ENCODE data around the gene SND1. TPM values are rescaled to one million over a fixed set of nuclear protein-coding genes. Genes with fewer than 3 reads are reported as not detected.

Gene SND1
- total RNA-seq, 1 donor from 2014 or later, result 165 TPM

DNA sequence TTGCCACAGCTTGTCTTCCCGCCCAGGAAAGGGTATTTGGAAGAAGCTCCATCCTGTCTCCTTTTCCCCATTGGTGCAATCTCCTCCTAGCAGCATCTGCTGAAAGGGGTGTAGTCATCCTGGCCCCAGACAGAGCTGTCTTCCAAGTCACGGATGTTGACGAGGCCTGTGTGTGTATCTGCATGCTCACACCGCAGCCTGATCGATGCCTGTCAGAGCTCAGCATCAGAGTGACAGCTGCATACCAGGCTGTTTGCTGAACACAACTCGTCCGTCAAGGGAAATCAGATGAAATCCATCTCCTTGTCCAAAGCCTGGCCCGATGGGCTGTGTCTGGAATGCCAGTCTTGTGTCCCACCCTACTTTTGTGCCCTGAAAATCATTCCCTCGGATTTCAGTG is 400.4 kb downstream of the SND1 start:
- peaks cover 54% of the 10 kb centered on the region for H3K4me1 Mint-ChIP-seq (ENCODE audit: low read depth, unreplicated experiment)

DNA sequence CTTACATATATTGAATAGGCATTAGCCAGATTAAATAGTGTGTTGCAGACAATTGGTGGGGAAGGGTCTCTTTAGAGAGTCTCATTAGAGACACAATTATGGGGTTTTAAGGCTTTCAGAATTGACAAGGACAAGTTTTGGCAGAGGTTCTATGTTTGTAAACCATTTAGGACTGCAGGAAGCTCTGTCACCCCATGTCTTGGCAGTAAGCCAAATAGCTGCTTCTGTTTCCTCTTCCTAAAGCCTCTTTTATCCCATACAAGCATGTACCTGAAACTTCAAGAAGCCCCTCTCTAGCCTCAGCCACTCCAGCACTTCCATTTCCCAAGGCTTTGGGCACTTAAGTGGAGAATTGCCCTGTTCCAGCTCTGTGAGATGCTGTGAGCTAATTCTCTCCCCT is 401.0 kb downstream of the SND1 start:
- H3K4me1 Mint-ChIP-seq (ENCODE audit: low read depth, unreplicated experiment), result peaks cover 53% of the 10 kb centered on the region
- TF ChIP-seq, protein P1, sequence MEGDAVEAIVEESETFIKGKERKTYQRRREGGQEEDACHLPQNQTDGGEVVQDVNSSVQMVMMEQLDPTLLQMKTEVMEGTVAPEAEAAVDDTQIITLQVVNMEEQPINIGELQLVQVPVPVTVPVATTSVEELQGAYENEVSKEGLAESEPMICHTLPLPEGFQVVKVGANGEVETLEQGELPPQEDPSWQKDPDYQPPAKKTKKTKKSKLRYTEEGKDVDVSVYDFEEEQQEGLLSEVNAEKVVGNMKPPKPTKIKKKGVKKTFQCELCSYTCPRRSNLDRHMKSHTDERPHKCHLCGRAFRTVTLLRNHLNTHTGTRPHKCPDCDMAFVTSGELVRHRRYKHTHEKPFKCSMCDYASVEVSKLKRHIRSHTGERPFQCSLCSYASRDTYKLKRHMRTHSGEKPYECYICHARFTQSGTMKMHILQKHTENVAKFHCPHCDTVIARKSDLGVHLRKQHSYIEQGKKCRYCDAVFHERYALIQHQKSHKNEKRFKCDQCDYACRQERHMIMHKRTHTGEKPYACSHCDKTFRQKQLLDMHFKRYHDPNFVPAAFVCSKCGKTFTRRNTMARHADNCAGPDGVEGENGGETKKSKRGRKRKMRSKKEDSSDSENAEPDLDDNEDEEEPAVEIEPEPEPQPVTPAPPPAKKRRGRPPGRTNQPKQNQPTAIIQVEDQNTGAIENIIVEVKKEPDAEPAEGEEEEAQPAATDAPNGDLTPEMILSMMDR (IDR thresholded peaks at IDR 0.05; ENCODE audit: partially characterized antibody, unreplicated experiment), result no peak
- H3K9me3 Mint-ChIP-seq (ENCODE audit: unreplicated experiment), result peaks cover 23% of the 10 kb centered on the region
- peaks cover 17% of the 10 kb centered on the region for H3K27me3 Mint-ChIP-seq (ENCODE audit: unreplicated experiment)
- H3K27ac Mint-ChIP-seq (ENCODE audit: unreplicated experiment), result no peak overlapping the region
- DNase-seq, result no peak
- peak overlapping the region; percentile 50 for H3K4me3 Mint-ChIP-seq (ENCODE audit: unreplicated experiment)
- no peaks in the 10 kb centered on the region for H3K36me3 Mint-ChIP-seq (ENCODE audit: unreplicated experiment)

More for the DNA sequence above, 400.4 kb downstream of the SND1 start:
- peak overlapping the region; percentile 84 for H3K27ac Mint-ChIP-seq (ENCODE audit: unreplicated experiment)
- H3K4me3 Mint-ChIP-seq (ENCODE audit: unreplicated experiment), result peak overlapping the region; percentile 50
- TF ChIP-seq, protein P1 (IDR thresholded peaks at IDR 0.05; ENCODE audit: partially characterized antibody, unreplicated experiment), result no peak
- H3K36me3 Mint-ChIP-seq (ENCODE audit: unreplicated experiment), result no peaks in the 10 kb centered on the region
- peak; percentile 71 for DNase-seq
- H3K27me3 Mint-ChIP-seq (ENCODE audit: unreplicated experiment), result peaks cover 17% of the 10 kb centered on the region
- peaks cover 23% of the 10 kb centered on the region for H3K9me3 Mint-ChIP-seq (ENCODE audit: unreplicated experiment)

DNA sequence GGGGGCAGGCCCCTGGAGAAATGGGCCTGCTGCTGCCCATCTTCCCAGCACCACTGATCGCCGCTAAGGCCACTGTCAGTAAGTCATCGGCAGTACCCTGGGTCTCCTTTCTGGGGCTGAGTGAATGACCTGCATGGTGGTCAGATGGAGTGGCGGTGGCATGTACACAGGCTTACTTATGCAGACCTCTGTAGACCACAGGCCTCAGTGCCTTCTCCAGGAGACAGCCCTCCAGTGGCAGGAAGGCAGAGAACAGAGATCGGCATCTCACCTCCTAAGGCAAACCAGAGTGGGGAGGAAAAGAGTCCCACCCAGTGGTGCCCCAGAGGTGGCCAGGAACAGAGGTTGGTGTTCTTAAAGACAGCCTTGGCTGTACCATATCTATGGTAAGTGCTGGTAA is 402.0 kb downstream of the SND1 start:
- peaks cover 20% of the 10 kb centered on the region for H3K27me3 Mint-ChIP-seq (ENCODE audit: unreplicated experiment)
- DNase-seq, result no peak
- H3K4me3 Mint-ChIP-seq (ENCODE audit: unreplicated experiment), result no peak overlapping the region
- peaks cover 48% of the 10 kb centered on the region for H3K4me1 Mint-ChIP-seq (ENCODE audit: low read depth, unreplicated experiment)
- no peaks in the 10 kb centered on the region for H3K36me3 Mint-ChIP-seq (ENCODE audit: unreplicated experiment)
- TF ChIP-seq, protein P1 (IDR thresholded peaks at IDR 0.05; ENCODE audit: partially characterized antibody, unreplicated experiment), result no peak
- no peak overlapping the region for H3K27ac Mint-ChIP-seq (ENCODE audit: unreplicated experiment)
- peaks cover 22% of the 10 kb centered on the region for H3K9me3 Mint-ChIP-seq (ENCODE audit: unreplicated experiment)

DNA sequence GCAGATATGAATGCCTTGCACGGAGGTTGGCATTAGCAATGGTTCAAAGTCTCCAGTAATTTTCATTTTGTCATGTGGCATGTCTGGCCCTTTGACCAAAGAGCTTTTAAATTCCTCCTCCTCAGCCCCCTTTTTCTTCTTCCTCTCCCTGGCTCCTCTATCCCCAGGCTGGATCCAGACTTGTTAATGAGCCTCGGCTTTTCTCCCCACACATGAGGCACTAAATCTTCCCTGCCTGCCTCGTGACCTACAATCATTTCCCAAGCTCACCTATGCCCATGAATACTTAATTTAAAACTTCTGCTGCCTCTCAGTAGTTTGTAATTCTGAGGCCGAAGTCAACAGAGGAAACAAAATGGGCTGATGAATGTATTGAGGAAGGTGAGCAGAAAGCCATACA is 402.5 kb downstream of the SND1 start:
- no peak for DNase-seq
- Mint-ChIP-seq H3K4me1 (ENCODE audit: low read depth, unreplicated experiment) (peaks cover 48% of the 10 kb centered on the region), H3K9me3 (ENCODE audit: unreplicated experiment) (peaks cover 24% of the 10 kb centered on the region), H3K36me3 (ENCODE audit: unreplicated experiment) (no peaks in the 10 kb centered on the region), H3K27me3 (ENCODE audit: unreplicated experiment) (peaks cover 21% of the 10 kb centered on the region), H3K4me3 (ENCODE audit: unreplicated experiment) (no peak overlapping the region), H3K27ac (ENCODE audit: unreplicated experiment) (no peak overlapping the region)
- TF ChIP-seq, protein P1 (IDR thresholded peaks at IDR 0.05; ENCODE audit: partially characterized antibody, unreplicated experiment), result no peak

DNA sequence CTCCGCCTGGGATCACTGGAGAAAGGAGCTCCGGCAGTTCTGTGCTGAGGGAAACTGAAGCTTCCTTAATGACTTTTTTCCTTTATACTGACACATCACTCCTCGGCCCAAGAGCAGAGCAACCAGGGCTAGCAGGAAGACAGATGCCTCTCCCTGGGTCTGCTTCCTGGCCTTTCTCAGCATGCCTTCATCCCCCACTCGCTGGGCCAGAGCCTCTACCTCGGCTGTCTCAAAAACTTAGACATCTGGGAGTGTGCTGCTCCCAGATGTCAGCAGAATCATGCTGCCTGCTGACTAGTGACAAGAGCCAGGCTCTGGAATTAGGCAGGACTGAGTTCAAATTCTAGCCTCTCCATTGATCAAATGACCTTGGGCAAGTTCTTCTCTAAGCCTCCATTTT is 403.6 kb downstream of the SND1 start:
- DNase-seq, result no peak
- H3K36me3 Mint-ChIP-seq (ENCODE audit: unreplicated experiment), result no peaks in the 10 kb centered on the region

More for the DNA sequence above, 403.6 kb downstream of the SND1 start:
- Mint-ChIP-seq H3K4me3 (ENCODE audit: unreplicated experiment) (no peak overlapping the region), H3K4me1 (ENCODE audit: low read depth, unreplicated experiment) (peaks cover 48% of the 10 kb centered on the region), H3K9me3 (ENCODE audit: unreplicated experiment) (peaks cover 24% of the 10 kb centered on the region), H3K27me3 (ENCODE audit: unreplicated experiment) (peaks cover 18% of the 10 kb centered on the region), H3K27ac (ENCODE audit: unreplicated experiment) (peak overlapping the region; percentile 52)
- TF ChIP-seq, protein P1 (IDR thresholded peaks at IDR 0.05; ENCODE audit: partially characterized antibody, unreplicated experiment), result no peak
